ENCODE measurements around the gene PPP1R14C. TPM values are rescaled to one million over a fixed set of nuclear protein-coding genes. Genes with fewer than 3 reads are reported as not detected.

The PPP1R14C gene
- total and polyA plus RNA-seq, 2 experiments from 2014 or later: 2.1 to 5.2 TPM

- 49% methylated on average over 6 of the region's 6 CpGs for WGBS (ENCODE audit: low lambda C conversion rate, missing lambda C conversion rate)
- H4K20me1 ChIP-seq (ENCODE audit: insufficient read depth, poor library complexity, severe bottlenecking): no peaks in the 10 kb centered on the region
- H3K4me3 ChIP-seq: no peak overlapping the region
- H3K9me3 ChIP-seq (ENCODE audit: low read depth): no peaks in the 10 kb centered on the region
- no peak for TF ChIP-seq CTCF (IDR thresholded peaks at IDR 0.05; ENCODE audit: poor library complexity)
- no peak for TF ChIP-seq EZH2 (IDR thresholded peaks at IDR 0.05; ENCODE audit: borderline replicate concordance)
- TF ChIP-seq EZH2phosphoT487 (IDR thresholded peaks at IDR 0.05; ENCODE audit: low read depth, severe bottlenecking, unreplicated experiment): no peak
- H3K9me2 ChIP-seq (replicated peaks; ENCODE audit: insufficient read depth): no peaks in the 10 kb centered on the region
- no peak overlapping the region for H2AFZ ChIP-seq
- no peaks in the 10 kb centered on the region for H3K79me2 ChIP-seq
- DNase-seq (ENCODE audit: low spot score): no peak
- H3K4me2 ChIP-seq: no peak overlapping the region
- no peaks in the 10 kb centered on the region for H3K27me3 ChIP-seq
- H3K27ac ChIP-seq: no peak overlapping the region
- H3K36me3 ChIP-seq (replicated peaks; ENCODE audit: insufficient read depth, low read depth): no peaks in the 10 kb centered on the region
- H3K4me1 ChIP-seq (ENCODE audit: insufficient read depth): no peaks in the 10 kb centered on the region
These were observed 78.0 kb downstream of the PPP1R14C start for GRCh38 chr6:150220634-150221551.

- Histone ChIP-seq H3K4me3 (no peak overlapping the region), H3K36me3 (replicated peaks; ENCODE audit: insufficient read depth, low read depth) (no peaks in the 10 kb centered on the region), H2AFZ (no peak overlapping the region), H3K9me2 (replicated peaks; ENCODE audit: insufficient read depth) (no peaks in the 10 kb centered on the region), H3K27me3 (no peaks in the 10 kb centered on the region), H3K27ac (no peak overlapping the region), H3K4me1 (ENCODE audit: insufficient read depth) (no peaks in the 10 kb centered on the region), H3K79me2 (no peaks in the 10 kb centered on the region), H3K9me3 (ENCODE audit: low read depth) (no peaks in the 10 kb centered on the region), H4K20me1 (ENCODE audit: insufficient read depth, poor library complexity, severe bottlenecking) (no peaks in the 10 kb centered on the region), H3K4me2 (no peak overlapping the region)
- no peak for TF ChIP-seq EZH2 (IDR thresholded peaks at IDR 0.05; ENCODE audit: borderline replicate concordance)
- no peak for TF ChIP-seq EZH2phosphoT487 (IDR thresholded peaks at IDR 0.05; ENCODE audit: low read depth, severe bottlenecking, unreplicated experiment)
- TF ChIP-seq CTCF (IDR thresholded peaks at IDR 0.05; ENCODE audit: poor library complexity): no peak
- DNase-seq (ENCODE audit: low spot score): no peak
- WGBS (ENCODE audit: low lambda C conversion rate, missing lambda C conversion rate): 44% methylated on average over 3 of the region's 3 CpGs
These were observed 82.0 kb downstream of the PPP1R14C start for GRCh38 chr6:150224820-150225219.

GRCh38 chr6:150227281-150227680 lies 84.4 kb downstream of the PPP1R14C start:
- WGBS (ENCODE audit: low lambda C conversion rate, missing lambda C conversion rate): 63% methylated on average over 3 of the region's 3 CpGs

More at GRCh38 chr6:150227281-150227680, 84.4 kb downstream of the PPP1R14C start:
- no peak overlapping the region for H2AFZ ChIP-seq
- no peak overlapping the region for H3K4me2 ChIP-seq
- no peaks in the 10 kb centered on the region for H3K79me2 ChIP-seq
- no peaks in the 10 kb centered on the region for H3K27me3 ChIP-seq
- H3K4me1 ChIP-seq (ENCODE audit: insufficient read depth): no peaks in the 10 kb centered on the region
- no peak overlapping the region for H3K27ac ChIP-seq
- DNase-seq (ENCODE audit: low spot score): no peak
- H3K9me3 ChIP-seq (ENCODE audit: low read depth): no peaks in the 10 kb centered on the region
- TF ChIP-seq CTCF (IDR thresholded peaks at IDR 0.05; ENCODE audit: poor library complexity) (no peak), EZH2 (IDR thresholded peaks at IDR 0.05; ENCODE audit: borderline replicate concordance) (no peak), EZH2phosphoT487 (IDR thresholded peaks at IDR 0.05; ENCODE audit: low read depth, severe bottlenecking, unreplicated experiment) (no peak)
- no peaks in the 10 kb centered on the region for H3K36me3 ChIP-seq (replicated peaks; ENCODE audit: insufficient read depth, low read depth)
- no peaks in the 10 kb centered on the region for H3K9me2 ChIP-seq (replicated peaks; ENCODE audit: insufficient read depth)
- H3K4me3 ChIP-seq: no peak overlapping the region
- no peaks in the 10 kb centered on the region for H4K20me1 ChIP-seq (ENCODE audit: insufficient read depth, poor library complexity, severe bottlenecking)
